Activated naive CD8-positive, alpha-beta T cell treated with anti-CD3 and anti-CD28 coated beads, Interleukin-2, amount 50 U/mL, for 16 hours (primary cell): ENCODE measurements around the gene SMAP2.
"Not testable (repeated sequence)": the region's sequence is repeated elsewhere in the genome, so short reads cannot be mapped to it uniquely, and the experiment has no call there.

Source experiments
- DNase-seq: peaks from one replicate; pipeline ENCODE4 v3.0.0-alpha.2; 2020; ENCODE audit warnings: low read depth, low spot score

The SMAP2 gene

GRCh38 chr1:40371707-40372258 lies 1.7 kb upstream of the SMAP2 start:
- DNase-seq, result no peak

- no peak for DNase-seq
Measured at GRCh38 chr1:40372658-40373322, 737 bp upstream of the SMAP2 start.

GRCh38 chr1:40377512-40377911 lies 4.0 kb downstream of the SMAP2 start:
- no peak for DNase-seq

GRCh38 chr1:40379785-40380452 lies 6.4 kb downstream of the SMAP2 start:
- no peak for DNase-seq

- no peak for DNase-seq
Measured at GRCh38 chr1:40380817-40381216, 7.3 kb downstream of the SMAP2 start.

- no peak for DNase-seq
Measured at GRCh38 chr1:40381268-40382107, 8.0 kb downstream of the SMAP2 start.

- DNase-seq, result no peak
Measured at GRCh38 chr1:40382108-40382460, 8.6 kb downstream of the SMAP2 start.

- DNase-seq, result no peak
Measured at GRCh38 chr1:40382601-40383000, 9.1 kb downstream of the SMAP2 start.

GRCh38 chr1:40383095-40383487 lies 9.6 kb downstream of the SMAP2 start:
- DNase-seq, result no peak

- DNase-seq, result no peak
Measured at GRCh38 chr1:40383488-40384412, 10.2 kb downstream of the SMAP2 start.

- DNase-seq, result no peak
Measured at GRCh38 chr1:40384413-40384762, 10.9 kb downstream of the SMAP2 start.

GRCh38 chr1:40384887-40385286 lies 11.4 kb downstream of the SMAP2 start:
- DNase-seq, result no peak

- DNase-seq, result no peak
Measured at GRCh38 chr1:40385437-40386358, 12.2 kb downstream of the SMAP2 start.

GRCh38 chr1:40386359-40386723 lies 12.8 kb downstream of the SMAP2 start:
- DNase-seq, result no peak

GRCh38 chr1:40386796-40387195 lies 13.3 kb downstream of the SMAP2 start:
- no peak for DNase-seq

GRCh38 chr1:40387381-40388306 lies 14.1 kb downstream of the SMAP2 start:
- not testable (repeated sequence) for DNase-seq

GRCh38 chr1:40388456-40389321 lies 15.2 kb downstream of the SMAP2 start:
- not testable (repeated sequence) for DNase-seq

- DNase-seq, result no peak
Measured at GRCh38 chr1:40389322-40389803, 15.8 kb downstream of the SMAP2 start.
